SK-N-SH (cell line): ENCODE results near the gene GARS1. TPM values are rescaled to one million over a fixed set of nuclear protein-coding genes. Genes with fewer than 3 reads are reported as not detected.

Source experiments
- CTCF ChIA-PET: fragments of 300-600, 350-600 bp; formaldehyde crosslinking; extraction: SDS; loops from one replicate; lab custom pipeline; 2021; lab: Yijun Ruan, JAX
- POLR2A ChIA-PET: fragments of 350-600 bp; sonication (Branson Sonifier 250); formaldehyde crosslinking; extraction: SDS; loops from one replicate; lab custom pipeline; 2020; ENCODE audit warnings: antibody characterized with exemption, inconsistent platforms; lab: Yijun Ruan, JAX
- DNase-seq: peaks from one replicate; pipeline ENCODE4 v3.0.0; 2012
- H2AFZ ChIP-seq: fragments of 200-600 bp; sonication (generic); 2 replicates; pipeline ENCODE4 v1.8.1; 2016; ENCODE audit warnings: antibody characterized with exemption, mild to moderate bottlenecking, low read depth
- H3F3A ChIP-seq: fragments of 200-600 bp; sonication (generic); replicated peaks from 2 replicates; pipeline ENCODE3; 2016; ENCODE audit warnings: antibody characterized with exemption, mild to moderate bottlenecking; ENCODE audit not compliant: insufficient read depth
- H3K27ac ChIP-seq, 2 experiments: fragments of 200-500 bp in 1 of 2; fragments of 200-600 bp in 1 of 2; sonication (Bioruptor generic) in 1 of 2; sonication (generic), shearing (Covaris generic) in 1 of 2; 2 replicates each; pipeline versions ENCODE4 v1.5.1 to v1.6.1; 2014 to 2016; ENCODE audit warnings: low read depth in 2 of 2, inconsistent platforms in 1 of 2, low read length in 1 of 2, mild to moderate bottlenecking in 1 of 2, mixed read lengths in 1 of 2
- H3K27me3 ChIP-seq: fragments of 200-600 bp; sonication (generic), shearing (Covaris generic); 2 replicates; pipeline ENCODE4 v1.6.1; 2016; ENCODE audit warnings: mixed run types; ENCODE audit not compliant: insufficient read depth
- H3K36me3 ChIP-seq, 2 experiments: fragments of 200-500 bp in 1 of 2; fragments of 200-600 bp in 1 of 2; sonication (Bioruptor generic) in 1 of 2; sonication (generic) in 1 of 2; replicated peaks in 1 of 2; 2 replicates each; pipeline versions ENCODE3 to v1.5.1; 2014 to 2016; ENCODE audit warnings: low read length in 1 of 2, mild to moderate bottlenecking in 1 of 2; ENCODE audit not compliant: insufficient read depth in 2 of 2, control insufficient read depth in 1 of 2
- H3K4me1 ChIP-seq, 2 experiments: fragments of 200-500 bp in 1 of 2; fragments of 200-600 bp in 1 of 2; sonication (Bioruptor generic) in 1 of 2; sonication (generic), shearing (Covaris generic) in 1 of 2; 2 replicates each; pipeline versions ENCODE4 v1.5.1 to v1.6.1; 2014 to 2016; ENCODE audit warnings: low read depth in 1 of 2, low read length in 1 of 2, mixed run types in 1 of 2; ENCODE audit not compliant: insufficient read depth in 2 of 2, control insufficient read depth in 1 of 2
- H3K4me2 ChIP-seq: fragments of 200-600 bp; sonication (generic), shearing (Covaris generic); 2 replicates; pipeline ENCODE4 v1.6.1; 2017; ENCODE audit warnings: mixed run types
- H3K4me3 ChIP-seq, 2 experiments: fragments of 200-500 bp in 1 of 2; fragments of 200-600 bp in 1 of 2; sonication (Bioruptor generic) in 1 of 2; sonication (generic), shearing (Covaris generic) in 1 of 2; 2 replicates each; pipeline versions ENCODE4 v1.5.1 to v1.8.1; 2014 to 2016; ENCODE audit warnings: low read depth in 2 of 2, inconsistent platforms in 1 of 2, low read length in 1 of 2, mild to moderate bottlenecking in 1 of 2, mixed read lengths in 1 of 2, moderate library complexity in 1 of 2
- H3K79me2 ChIP-seq: fragments of 200-600 bp; sonication (generic); 2 replicates; pipeline ENCODE4 v1.8.1; 2017; ENCODE audit warnings: mild to moderate bottlenecking; ENCODE audit not compliant: insufficient read depth
- H3K9ac ChIP-seq: fragments of 200-600 bp; sonication (generic); 2 replicates; pipeline ENCODE4 v1.6.1; 2017; ENCODE audit warnings: mixed run types
- H3K9me2 ChIP-seq: fragments of 200-600 bp; sonication (generic); 2 replicates; pipeline ENCODE4 v1.6.1; 2017; ENCODE audit warnings: mixed run types
- H3K9me3 ChIP-seq: fragments of 200-600 bp; sonication (generic); 2 replicates; pipeline ENCODE4 v1.6.1; 2017; ENCODE audit warnings: mixed run types, mild to moderate bottlenecking, moderate library complexity
- H4K20me1 ChIP-seq: fragments of 200-600 bp; sonication (generic); 2 replicates; pipeline ENCODE4 v1.6.1; 2017; ENCODE audit warnings: mild to moderate bottlenecking, mixed run types; ENCODE audit not compliant: insufficient read depth
- CHD2 ChIP-seq: fragments of 150-350 bp; IDR thresholded peaks from 2 replicates; pipeline ENCODE4 v1.6.1; 2018; ENCODE audit warnings: low read length; ENCODE audit not compliant: partially characterized antibody
- ELF1 ChIP-seq: IDR thresholded peaks from 2 replicates; pipeline ENCODE4 v1.4.0; 2012
- EP300 ChIP-seq, 2 experiments: IDR thresholded peaks; 2 replicates each; pipeline versions ENCODE4 v1.4.0 to v1.6.1; 2012; ENCODE audit warnings: borderline replicate concordance in 1 of 2, low read depth in 1 of 2, low read length in 1 of 2
- FOSL2 ChIP-seq: IDR thresholded peaks from 2 replicates; pipeline ENCODE4 v1.4.0; 2012; ENCODE audit warnings: low read depth, mild to moderate bottlenecking, moderate library complexity, borderline replicate concordance
- FOXM1 ChIP-seq: IDR thresholded peaks from 2 replicates; pipeline ENCODE4 v1.4.0; 2012; ENCODE audit warnings: low read depth, mild to moderate bottlenecking
- GABPA ChIP-seq: IDR thresholded peaks from 2 replicates; pipeline ENCODE4 v1.4.0; 2012; ENCODE audit warnings: low read depth, mild to moderate bottlenecking
- GATA2 ChIP-seq: sonication (generic); formaldehyde crosslinking; IDR thresholded peaks from 2 replicates; pipeline ENCODE4 v1.5.0; 2020; ENCODE audit warnings: mild to moderate bottlenecking, missing genetic modification reagents
- JUND ChIP-seq: IDR thresholded peaks from 2 replicates; pipeline ENCODE4 v1.4.0; 2012
- MEF2A ChIP-seq: IDR thresholded peaks from 2 replicates; pipeline ENCODE4 v1.4.0; 2012; ENCODE audit warnings: low read depth, borderline replicate concordance
- MXI1 ChIP-seq: IDR thresholded peaks from 2 replicates; pipeline ENCODE4 v1.6.1; 2012; ENCODE audit warnings: mild to moderate bottlenecking, low read depth, low read length, improper control_type of control experiment
- NFIC ChIP-seq: IDR thresholded peaks from 2 replicates; pipeline ENCODE4 v1.4.0; 2012; ENCODE audit warnings: borderline replicate concordance
- NRF1 ChIP-seq: IDR thresholded peaks from 2 replicates; pipeline ENCODE4 v1.6.1; 2012; ENCODE audit warnings: low read depth, mild to moderate bottlenecking, low read length
- RCOR1 ChIP-seq: fragments of 150-350 bp; IDR thresholded peaks from 2 replicates; pipeline ENCODE4 v1.6.1; 2017; ENCODE audit warnings: antibody characterized with exemption, low read length
- REST ChIP-seq: IDR thresholded peaks from 2 replicates; pipeline ENCODE4 v1.6.1; 2012; ENCODE audit warnings: mild to moderate bottlenecking, low read depth, low read length, moderate library complexity
- RXRA ChIP-seq: IDR thresholded peaks from 2 replicates; pipeline ENCODE4 v1.4.0; 2012; ENCODE audit warnings: low read depth, mild to moderate bottlenecking, borderline replicate concordance
- TAF1 ChIP-seq: IDR thresholded peaks from 2 replicates; pipeline ENCODE4 v1.6.1; 2012; ENCODE audit warnings: low read depth, mild to moderate bottlenecking, low read length, moderate library complexity, borderline replicate concordance
- TCF12 ChIP-seq: IDR thresholded peaks from 2 replicates; pipeline ENCODE4 v1.4.0; 2012
- TEAD4 ChIP-seq: IDR thresholded peaks from 2 replicates; pipeline ENCODE4 v1.4.0; 2012; ENCODE audit warnings: mild to moderate bottlenecking, borderline replicate concordance; ENCODE audit not compliant: insufficient read depth
- WGBS: methylation state at CpG from one replicate; pipeline ENCODE4 v1.1.6; 2017; ENCODE audit warnings: low lambda C conversion rate; 5-methylcytosine and 5-hydroxymethylcytosine counted together
- polyA plus RNA-seq, 3 experiments: library from polyadenylated mRNA; depleted of rRNA; stranded (reverse); fragments of >200 nt; gene quantifications; 2 replicates each; pipeline ENCODE4 v1.2.3, GENCODE V29; 2012
- TF ChIP-seq, protein P1 (sequence below): fragments of 200-600 bp; sonication (generic); IDR thresholded peaks from 2 replicates; pipeline ENCODE4 v1.6.1; 2017; ENCODE audit warnings: antibody characterized with exemption, mild to moderate bottlenecking, moderate library complexity
- TF ChIP-seq, protein P2 (sequence below): fragments of 150-350 bp; IDR thresholded peaks from 2 replicates; pipeline ENCODE4 v1.6.1; 2016; ENCODE audit warnings: mild to moderate bottlenecking, low read depth, low read length
- TF ChIP-seq, protein P3 (sequence below): IDR thresholded peaks from 2 replicates; pipeline ENCODE4 v1.4.0; 2012; ENCODE audit warnings: low read depth, borderline replicate concordance

The GARS1 gene
- polyA plus RNA-seq, 1 of the 3 experiments (the other 2 are of a cell fraction), result 301 TPM

DNA sequence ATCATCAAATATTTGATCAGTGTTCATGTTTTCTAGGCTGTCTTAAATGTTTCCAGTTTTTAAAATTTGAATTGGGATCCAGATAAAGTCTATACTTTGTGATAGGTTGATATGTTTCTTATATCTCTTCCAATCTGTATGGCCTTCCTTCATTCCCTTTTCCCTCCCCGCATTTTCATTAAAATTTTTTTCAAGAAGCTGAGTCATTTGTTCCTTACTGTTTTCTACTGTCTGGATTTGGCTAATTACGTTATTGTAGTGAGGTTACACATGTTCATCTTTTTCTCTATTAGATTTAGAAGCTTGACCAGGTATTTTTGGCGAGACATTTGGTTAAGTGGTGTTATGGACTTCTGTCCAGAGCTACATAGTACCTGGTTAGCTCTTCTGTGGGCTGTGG, 11.2 kb downstream of the GARS1 start:
- peaks cover 36% of the 10 kb centered on the region for H3F3A ChIP-seq
- peaks cover 83% of the 10 kb centered on the region for H3K79me2 ChIP-seq
- peak in 1 of 2 experiments; percentile 17; a peak in 1 of 4 replicates for TF ChIP-seq EP300 (IDR thresholded peaks at IDR 0.05; ENCODE audit: borderline replicate concordance in 1 of 2, low read depth in 1 of 2, low read length in 1 of 2)
- TF ChIP-seq TCF12, result no peak
- no peaks in the 10 kb centered on the region for H3K9me2 ChIP-seq
- no peak for DNase-seq
- POLR2A ChIA-PET, result no interaction called here
- peaks cover 57% of the 10 kb centered on the region for H4K20me1 ChIP-seq
- peak overlapping the region in 1 of 2 experiments; percentile 2; a peak in 1 of 4 replicates for H3K27ac ChIP-seq
- WGBS, result 81% methylated on average over 3 of the region's 3 CpGs
- H3K9me3 ChIP-seq, result no peaks in the 10 kb centered on the region
- peaks cover 0 to 2% of the 10 kb centered on the region in 2 experiments; a peak in 2 of 4 replicates for H3K4me1 ChIP-seq
- no peaks in the 10 kb centered on the region for H3K27me3 ChIP-seq
- H3K4me2 ChIP-seq, result no peak overlapping the region
- H3K9ac ChIP-seq, result no peak overlapping the region
- no peak overlapping the region for H3K4me3 ChIP-seq
- H3K36me3 ChIP-seq, result peaks cover 91 to 93% of the 10 kb centered on the region in 2 experiments
- CTCF ChIA-PET, result interaction anchor here (0.7 to 2.7 kb wide), 5 partner anchors 13 to 134 kb away, joined by 3 to 10 read pairs (median 3); no protein-coding TSS in a partner anchor
- H2AFZ ChIP-seq, result no peak overlapping the region

DNA sequence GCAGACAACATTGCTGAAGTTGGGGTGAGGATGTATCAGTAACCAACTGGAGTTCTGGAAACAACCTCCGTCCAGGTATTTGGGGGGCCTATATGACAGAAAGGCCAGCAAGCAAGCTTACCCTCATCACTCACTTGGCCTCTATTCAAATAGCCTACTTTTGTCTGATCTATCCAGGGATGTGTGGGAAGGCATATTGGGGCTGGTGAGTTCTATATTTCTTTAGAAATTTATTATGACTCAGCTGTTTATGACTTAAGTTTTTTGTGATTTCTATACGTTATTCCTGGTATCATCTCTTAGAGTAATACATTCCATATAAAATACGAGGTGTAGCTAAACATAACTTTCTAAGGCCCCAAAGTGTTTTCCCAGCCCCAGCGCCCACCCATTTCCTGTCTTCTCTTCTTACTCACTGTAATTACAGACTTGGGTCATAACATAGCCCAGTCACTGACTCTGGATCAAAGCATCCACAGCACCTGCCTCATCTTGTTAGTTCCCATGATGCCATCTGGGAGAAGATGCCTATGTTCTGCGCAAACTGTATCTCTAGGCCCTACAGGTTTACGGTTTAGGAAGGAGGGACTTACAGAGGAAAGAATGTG, 18.1 kb downstream of the GARS1 start:
- CTCF ChIA-PET, result interaction anchor here (1.7 to 2.3 kb wide), 3 partner anchors 16 to 127 kb away, joined by 5 to 8 read pairs (median 8); no protein-coding TSS in a partner anchor
- no peak for DNase-seq
- TF ChIP-seq, protein P1, sequence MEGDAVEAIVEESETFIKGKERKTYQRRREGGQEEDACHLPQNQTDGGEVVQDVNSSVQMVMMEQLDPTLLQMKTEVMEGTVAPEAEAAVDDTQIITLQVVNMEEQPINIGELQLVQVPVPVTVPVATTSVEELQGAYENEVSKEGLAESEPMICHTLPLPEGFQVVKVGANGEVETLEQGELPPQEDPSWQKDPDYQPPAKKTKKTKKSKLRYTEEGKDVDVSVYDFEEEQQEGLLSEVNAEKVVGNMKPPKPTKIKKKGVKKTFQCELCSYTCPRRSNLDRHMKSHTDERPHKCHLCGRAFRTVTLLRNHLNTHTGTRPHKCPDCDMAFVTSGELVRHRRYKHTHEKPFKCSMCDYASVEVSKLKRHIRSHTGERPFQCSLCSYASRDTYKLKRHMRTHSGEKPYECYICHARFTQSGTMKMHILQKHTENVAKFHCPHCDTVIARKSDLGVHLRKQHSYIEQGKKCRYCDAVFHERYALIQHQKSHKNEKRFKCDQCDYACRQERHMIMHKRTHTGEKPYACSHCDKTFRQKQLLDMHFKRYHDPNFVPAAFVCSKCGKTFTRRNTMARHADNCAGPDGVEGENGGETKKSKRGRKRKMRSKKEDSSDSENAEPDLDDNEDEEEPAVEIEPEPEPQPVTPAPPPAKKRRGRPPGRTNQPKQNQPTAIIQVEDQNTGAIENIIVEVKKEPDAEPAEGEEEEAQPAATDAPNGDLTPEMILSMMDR, result no peak
- TF ChIP-seq FOXM1 (no peak), MEF2A (no peak), MXI1 (no peak), GATA2 (CRISPR knock-in tag) (no peak), GABPA (no peak), ELF1 (no peak), TEAD4 (no peak), FOSL2 (no peak), NFIC (no peak), TAF1 (no peak), TCF12 (no peak), RCOR1 (no peak), NRF1 (no peak), JUND (no peak), REST (no peak), CHD2 (no peak), RXRA (no peak)
- TF ChIP-seq, protein P2, sequence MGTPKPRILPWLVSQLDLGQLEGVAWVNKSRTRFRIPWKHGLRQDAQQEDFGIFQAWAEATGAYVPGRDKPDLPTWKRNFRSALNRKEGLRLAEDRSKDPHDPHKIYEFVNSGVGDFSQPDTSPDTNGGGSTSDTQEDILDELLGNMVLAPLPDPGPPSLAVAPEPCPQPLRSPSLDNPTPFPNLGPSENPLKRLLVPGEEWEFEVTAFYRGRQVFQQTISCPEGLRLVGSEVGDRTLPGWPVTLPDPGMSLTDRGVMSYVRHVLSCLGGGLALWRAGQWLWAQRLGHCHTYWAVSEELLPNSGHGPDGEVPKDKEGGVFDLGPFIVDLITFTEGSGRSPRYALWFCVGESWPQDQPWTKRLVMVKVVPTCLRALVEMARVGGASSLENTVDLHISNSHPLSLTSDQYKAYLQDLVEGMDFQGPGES, result no peak
- TF ChIP-seq, protein P3, sequence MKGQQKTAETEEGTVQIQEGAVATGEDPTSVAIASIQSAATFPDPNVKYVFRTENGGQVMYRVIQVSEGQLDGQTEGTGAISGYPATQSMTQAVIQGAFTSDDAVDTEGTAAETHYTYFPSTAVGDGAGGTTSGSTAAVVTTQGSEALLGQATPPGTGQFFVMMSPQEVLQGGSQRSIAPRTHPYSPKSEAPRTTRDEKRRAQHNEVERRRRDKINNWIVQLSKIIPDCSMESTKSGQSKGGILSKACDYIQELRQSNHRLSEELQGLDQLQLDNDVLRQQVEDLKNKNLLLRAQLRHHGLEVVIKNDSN, result no peak
- H3K4me3 ChIP-seq, result no peak overlapping the region
- no peak overlapping the region for H3K4me2 ChIP-seq
- peaks cover 82% of the 10 kb centered on the region for H3K79me2 ChIP-seq
- H4K20me1 ChIP-seq, result peaks cover 70% of the 10 kb centered on the region
- peaks cover 39% of the 10 kb centered on the region for H3F3A ChIP-seq
- no peaks in the 10 kb centered on the region for H3K9me3 ChIP-seq
- 86% methylated on average over 6 of the region's 6 CpGs for WGBS
- H3K4me1 ChIP-seq, result no peaks in the 10 kb centered on the region
- H2AFZ ChIP-seq, result no peak overlapping the region
- H3K36me3 ChIP-seq, result peaks cover 86 to 95% of the 10 kb centered on the region in 2 experiments
- H3K9me2 ChIP-seq, result no peaks in the 10 kb centered on the region
- H3K9ac ChIP-seq, result no peak overlapping the region
- H3K27me3 ChIP-seq, result no peaks in the 10 kb centered on the region
- POLR2A ChIA-PET, result no interaction called here
- H3K27ac ChIP-seq, result peak overlapping the region in 1 of 2 experiments; percentile 18; a peak in 3 of 4 replicates
